ENCODE results near the gene TOMM40. TPM values are rescaled to one million over a fixed set of nuclear protein-coding genes. Genes with fewer than 3 reads are reported as not detected.
A peak's percentile ranks its signal among the peaks of the same experiment; 100 is the strongest.

TOMM40 gene
- total and polyA plus RNA-seq, 4 donors: 27.0 to 34.4 (median 30.6) TPM

DNA sequence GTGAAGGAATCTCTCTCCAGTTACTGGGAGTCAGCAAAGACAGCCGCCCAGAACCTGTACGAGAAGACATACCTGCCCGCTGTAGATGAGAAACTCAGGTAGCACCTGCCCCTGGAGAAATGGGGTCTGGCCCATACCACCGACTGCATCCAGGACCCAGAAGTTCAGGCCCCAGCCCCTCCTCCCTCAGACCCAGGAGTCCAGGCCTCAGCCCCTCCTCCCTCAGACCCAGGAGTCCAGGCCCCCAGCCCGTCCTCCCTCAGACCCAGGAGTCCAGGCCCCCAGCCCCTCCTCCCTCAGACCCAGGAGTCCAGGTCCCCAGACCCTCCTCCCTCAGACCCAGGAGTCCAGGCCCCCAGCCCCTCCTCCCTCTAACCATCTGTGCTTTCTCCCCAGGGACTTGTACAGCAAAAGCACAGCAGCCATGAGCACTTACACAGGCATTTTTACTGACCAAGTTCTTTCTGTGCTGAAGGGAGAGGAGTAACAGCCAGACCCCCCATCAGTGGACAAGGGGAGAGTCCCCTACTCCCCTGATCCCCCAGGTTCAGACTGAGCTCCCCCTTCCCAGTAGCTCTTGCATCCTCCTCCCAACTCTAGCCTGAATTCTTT, 57.8 kb downstream of the TOMM40 start:
- Histone ChIP-seq H3K27me3 (ENCODE audit: control insufficient read depth in 4 of 4, insufficient read depth in 4 of 4, low read length in 3 of 4) (no peaks in the 10 kb centered on the region), H3K9me3 (ENCODE audit: control insufficient read depth in 4 of 4, low read length in 3 of 4) (no peaks in the 10 kb centered on the region), H3K4me1 (ENCODE audit: control insufficient read depth in 4 of 4, insufficient read depth in 4 of 4, low read length in 3 of 4) (peaks cover 0 to 63% (median 42%) of the 10 kb centered on the region in 4 donors), H3K36me3 (ENCODE audit: control insufficient read depth in 4 of 4, insufficient read depth in 3 of 4, low read depth in 1 of 4, low read length in 3 of 4) (no peaks in the 10 kb centered on the region), H3K4me3 (ENCODE audit: low read depth in 1 of 3, low read length in 3 of 3) (no peak overlapping the region), H3K27ac (ENCODE audit: low read depth in 1 of 2, low read length in 2 of 2) (peak overlapping the region; percentile 40 to 55), H3K9ac (ENCODE audit: low read depth in 1 of 2, low read length in 2 of 2) (no peak overlapping the region)
- DNase-seq (ENCODE audit: low spot score): no peak
- TF ChIP-seq, protein P1, sequence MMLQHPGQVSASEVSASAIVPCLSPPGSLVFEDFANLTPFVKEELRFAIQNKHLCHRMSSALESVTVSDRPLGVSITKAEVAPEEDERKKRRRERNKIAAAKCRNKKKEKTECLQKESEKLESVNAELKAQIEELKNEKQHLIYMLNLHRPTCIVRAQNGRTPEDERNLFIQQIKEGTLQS (IDR thresholded peaks at IDR 0.05): no peak
- TF ChIP-seq JUND (IDR thresholded peaks at IDR 0.05): peak in 1 of 2 donors; percentile 43
- WGBS: 63% methylated on average over 5 of the region's 5 CpGs

DNA sequence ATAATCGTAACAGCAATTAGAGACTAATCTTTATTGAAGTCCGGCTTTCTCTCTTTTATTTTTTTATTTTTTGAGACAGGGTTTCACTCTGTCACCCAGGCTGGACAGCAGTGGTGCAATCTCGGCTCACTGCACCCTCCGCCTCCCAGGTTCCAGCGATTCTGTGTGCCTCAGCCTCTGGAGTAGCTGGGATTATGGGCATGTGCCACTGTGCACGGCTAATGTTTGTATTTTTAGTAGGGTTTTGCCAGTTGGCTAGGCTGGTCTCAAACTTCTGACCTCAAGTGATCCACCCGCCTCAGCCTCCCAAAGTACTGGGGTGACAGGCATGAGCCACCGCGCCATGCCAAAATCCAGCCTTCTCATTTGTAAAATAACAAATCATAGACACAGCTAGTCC, 58.5 kb downstream of the TOMM40 start:
- no peak for DNase-seq (ENCODE audit: low spot score)

DNA sequence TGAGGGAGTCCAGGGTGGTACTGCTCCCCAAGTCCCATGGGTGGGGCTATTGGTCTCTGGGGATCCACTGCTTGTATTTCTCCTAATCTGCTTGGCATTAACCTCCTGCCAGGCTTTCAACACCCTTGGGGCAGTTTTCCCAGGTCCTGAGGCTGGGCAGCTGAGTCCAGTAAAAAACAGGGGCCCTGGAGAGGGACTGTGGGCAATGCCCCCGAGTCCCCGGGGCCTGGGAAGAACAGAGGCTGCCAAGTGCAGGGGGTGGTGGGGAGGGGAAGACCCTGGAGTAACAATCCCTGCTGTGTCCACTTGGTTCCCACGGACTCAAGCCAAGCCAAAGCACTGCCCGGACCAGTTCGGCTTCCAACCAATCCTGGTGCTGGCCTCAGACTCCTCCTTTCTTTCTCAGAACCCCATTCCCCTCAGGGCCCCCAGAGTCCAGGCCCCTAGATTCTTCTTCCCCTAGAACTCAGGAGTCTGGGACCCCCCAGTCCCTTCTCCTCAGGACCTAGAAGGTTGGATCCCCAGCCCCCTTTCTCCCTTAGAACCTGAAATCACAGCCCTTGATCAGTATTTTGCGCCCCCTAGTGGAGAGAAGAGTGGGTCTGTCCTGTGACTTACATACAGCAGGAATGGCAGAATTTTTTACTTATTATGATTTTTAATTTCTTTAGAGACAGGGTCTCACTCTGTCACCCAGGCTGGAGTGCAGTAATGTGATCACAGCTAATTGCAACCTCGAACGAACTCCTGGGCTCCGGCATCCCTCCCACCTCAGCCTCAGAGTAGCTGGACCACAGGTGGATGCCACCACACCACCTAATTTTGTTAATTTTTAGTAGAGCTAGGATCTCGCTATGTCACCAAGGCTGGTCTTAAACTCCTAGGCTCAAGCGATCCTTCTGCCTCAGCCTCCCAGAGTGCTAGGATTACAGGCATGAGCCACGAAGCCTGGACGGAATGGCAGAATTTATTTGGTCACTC, 60.4 kb downstream of the TOMM40 start:
- WGBS: 39% methylated on average over 13 of the region's 13 CpGs
- H3K36me3 ChIP-seq (ENCODE audit: control insufficient read depth in 4 of 4, insufficient read depth in 3 of 4, low read depth in 1 of 4, low read length in 3 of 4): no peaks in the 10 kb centered on the region
- TF ChIP-seq RXRA (IDR thresholded peaks at IDR 0.05) (peak; percentile 11 to 55), RAD21 (IDR thresholded peaks at IDR 0.05) (peak; percentile 85 to 86), JUND (IDR thresholded peaks at IDR 0.05) (peak in 1 of 2 donors; percentile 14), FOXA1 (IDR thresholded peaks at IDR 0.05) (no peak), HNF4A (conservative IDR thresholded peaks at IDR 0.05) (peak; percentile 5 to 40), EGR1 (IDR thresholded peaks at IDR 0.05; ENCODE audit: low read depth in 2 of 2) (peak in 1 of 2 donors; percentile 13), YY1 (IDR thresholded peaks at IDR 0.05) (no peak), TAF1 (conservative IDR thresholded peaks at IDR 0.05) (no peak), NR2F2 (IDR thresholded peaks at IDR 0.05) (no peak)
- TF ChIP-seq, protein P2, sequence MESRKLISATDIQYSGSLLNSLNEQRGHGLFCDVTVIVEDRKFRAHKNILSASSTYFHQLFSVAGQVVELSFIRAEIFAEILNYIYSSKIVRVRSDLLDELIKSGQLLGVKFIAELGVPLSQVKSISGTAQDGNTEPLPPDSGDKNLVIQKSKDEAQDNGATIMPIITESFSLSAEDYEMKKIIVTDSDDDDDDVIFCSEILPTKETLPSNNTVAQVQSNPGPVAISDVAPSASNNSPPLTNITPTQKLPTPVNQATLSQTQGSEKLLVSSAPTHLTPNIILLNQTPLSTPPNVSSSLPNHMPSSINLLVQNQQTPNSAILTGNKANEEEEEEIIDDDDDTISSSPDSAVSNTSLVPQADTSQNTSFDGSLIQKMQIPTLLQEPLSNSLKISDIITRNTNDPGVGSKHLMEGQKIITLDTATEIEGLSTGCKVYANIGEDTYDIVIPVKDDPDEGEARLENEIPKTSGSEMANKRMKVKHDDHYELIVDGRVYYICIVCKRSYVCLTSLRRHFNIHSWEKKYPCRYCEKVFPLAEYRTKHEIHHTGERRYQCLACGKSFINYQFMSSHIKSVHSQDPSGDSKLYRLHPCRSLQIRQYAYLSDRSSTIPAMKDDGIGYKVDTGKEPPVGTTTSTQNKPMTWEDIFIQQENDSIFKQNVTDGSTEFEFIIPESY (IDR thresholded peaks at IDR 0.05): peak; percentile 10
- TF ChIP-seq, protein P3, sequence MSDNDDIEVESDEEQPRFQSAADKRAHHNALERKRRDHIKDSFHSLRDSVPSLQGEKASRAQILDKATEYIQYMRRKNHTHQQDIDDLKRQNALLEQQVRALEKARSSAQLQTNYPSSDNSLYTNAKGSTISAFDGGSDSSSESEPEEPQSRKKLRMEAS (IDR thresholded peaks at IDR 0.05): no peak
- TF ChIP-seq, protein P4, sequence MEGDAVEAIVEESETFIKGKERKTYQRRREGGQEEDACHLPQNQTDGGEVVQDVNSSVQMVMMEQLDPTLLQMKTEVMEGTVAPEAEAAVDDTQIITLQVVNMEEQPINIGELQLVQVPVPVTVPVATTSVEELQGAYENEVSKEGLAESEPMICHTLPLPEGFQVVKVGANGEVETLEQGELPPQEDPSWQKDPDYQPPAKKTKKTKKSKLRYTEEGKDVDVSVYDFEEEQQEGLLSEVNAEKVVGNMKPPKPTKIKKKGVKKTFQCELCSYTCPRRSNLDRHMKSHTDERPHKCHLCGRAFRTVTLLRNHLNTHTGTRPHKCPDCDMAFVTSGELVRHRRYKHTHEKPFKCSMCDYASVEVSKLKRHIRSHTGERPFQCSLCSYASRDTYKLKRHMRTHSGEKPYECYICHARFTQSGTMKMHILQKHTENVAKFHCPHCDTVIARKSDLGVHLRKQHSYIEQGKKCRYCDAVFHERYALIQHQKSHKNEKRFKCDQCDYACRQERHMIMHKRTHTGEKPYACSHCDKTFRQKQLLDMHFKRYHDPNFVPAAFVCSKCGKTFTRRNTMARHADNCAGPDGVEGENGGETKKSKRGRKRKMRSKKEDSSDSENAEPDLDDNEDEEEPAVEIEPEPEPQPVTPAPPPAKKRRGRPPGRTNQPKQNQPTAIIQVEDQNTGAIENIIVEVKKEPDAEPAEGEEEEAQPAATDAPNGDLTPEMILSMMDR (IDR thresholded peaks at IDR 0.05; ENCODE audit: low read depth, low read length, missing input control): peak; percentile 82

More for the DNA sequence above, 58.5 kb downstream of the TOMM40 start:
- peaks cover 0 to 63% (median 48%) of the 10 kb centered on the region in 4 donors for H3K4me1 ChIP-seq (ENCODE audit: control insufficient read depth in 4 of 4, insufficient read depth in 4 of 4, low read length in 3 of 4)
- peak overlapping the region; percentile 40 to 55 for H3K27ac ChIP-seq (ENCODE audit: low read depth in 1 of 2, low read length in 2 of 2)
- H3K9me3 ChIP-seq (ENCODE audit: control insufficient read depth in 4 of 4, low read length in 3 of 4): no peaks in the 10 kb centered on the region
- no peak overlapping the region for H3K4me3 ChIP-seq (ENCODE audit: low read depth in 1 of 3, low read length in 3 of 3)
- H3K9ac ChIP-seq (ENCODE audit: low read depth in 1 of 2, low read length in 2 of 2): no peak overlapping the region
- WGBS: 43% methylated on average over 9 of the region's 9 CpGs
- H3K36me3 ChIP-seq (ENCODE audit: control insufficient read depth in 4 of 4, insufficient read depth in 3 of 4, low read depth in 1 of 4, low read length in 3 of 4): no peaks in the 10 kb centered on the region
- no peaks in the 10 kb centered on the region for H3K27me3 ChIP-seq (ENCODE audit: control insufficient read depth in 4 of 4, insufficient read depth in 4 of 4, low read length in 3 of 4)
- no peak for TF ChIP-seq JUND (IDR thresholded peaks at IDR 0.05)
- TF ChIP-seq, protein P3 (IDR thresholded peaks at IDR 0.05): no peak
- TF ChIP-seq, protein P5, sequence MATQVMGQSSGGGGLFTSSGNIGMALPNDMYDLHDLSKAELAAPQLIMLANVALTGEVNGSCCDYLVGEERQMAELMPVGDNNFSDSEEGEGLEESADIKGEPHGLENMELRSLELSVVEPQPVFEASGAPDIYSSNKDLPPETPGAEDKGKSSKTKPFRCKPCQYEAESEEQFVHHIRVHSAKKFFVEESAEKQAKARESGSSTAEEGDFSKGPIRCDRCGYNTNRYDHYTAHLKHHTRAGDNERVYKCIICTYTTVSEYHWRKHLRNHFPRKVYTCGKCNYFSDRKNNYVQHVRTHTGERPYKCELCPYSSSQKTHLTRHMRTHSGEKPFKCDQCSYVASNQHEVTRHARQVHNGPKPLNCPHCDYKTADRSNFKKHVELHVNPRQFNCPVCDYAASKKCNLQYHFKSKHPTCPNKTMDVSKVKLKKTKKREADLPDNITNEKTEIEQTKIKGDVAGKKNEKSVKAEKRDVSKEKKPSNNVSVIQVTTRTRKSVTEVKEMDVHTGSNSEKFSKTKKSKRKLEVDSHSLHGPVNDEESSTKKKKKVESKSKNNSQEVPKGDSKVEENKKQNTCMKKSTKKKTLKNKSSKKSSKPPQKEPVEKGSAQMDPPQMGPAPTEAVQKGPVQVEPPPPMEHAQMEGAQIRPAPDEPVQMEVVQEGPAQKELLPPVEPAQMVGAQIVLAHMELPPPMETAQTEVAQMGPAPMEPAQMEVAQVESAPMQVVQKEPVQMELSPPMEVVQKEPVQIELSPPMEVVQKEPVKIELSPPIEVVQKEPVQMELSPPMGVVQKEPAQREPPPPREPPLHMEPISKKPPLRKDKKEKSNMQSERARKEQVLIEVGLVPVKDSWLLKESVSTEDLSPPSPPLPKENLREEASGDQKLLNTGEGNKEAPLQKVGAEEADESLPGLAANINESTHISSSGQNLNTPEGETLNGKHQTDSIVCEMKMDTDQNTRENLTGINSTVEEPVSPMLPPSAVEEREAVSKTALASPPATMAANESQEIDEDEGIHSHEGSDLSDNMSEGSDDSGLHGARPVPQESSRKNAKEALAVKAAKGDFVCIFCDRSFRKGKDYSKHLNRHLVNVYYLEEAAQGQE (IDR thresholded peaks at IDR 0.05): peak; percentile 43
- TF ChIP-seq FOXA1 (IDR thresholded peaks at IDR 0.05): no peak

More for the DNA sequence above, 60.4 kb downstream of the TOMM40 start:
- no peaks in the 10 kb centered on the region for H3K9me3 ChIP-seq (ENCODE audit: control insufficient read depth in 4 of 4, low read length in 3 of 4)
- H3K4me1 ChIP-seq (ENCODE audit: control insufficient read depth in 4 of 4, insufficient read depth in 4 of 4, low read length in 3 of 4): peaks cover 0 to 69% (median 55%) of the 10 kb centered on the region in 4 donors
- H3K9ac ChIP-seq (ENCODE audit: low read depth in 1 of 2, low read length in 2 of 2): peak overlapping the region in 1 of 2 donors; percentile 60
- H3K27ac ChIP-seq (ENCODE audit: low read depth in 1 of 2, low read length in 2 of 2): peak overlapping the region; percentile 68 to 78
- no peak overlapping the region for H3K4me3 ChIP-seq (ENCODE audit: low read depth in 1 of 3, low read length in 3 of 3)
- H3K27me3 ChIP-seq (ENCODE audit: control insufficient read depth in 4 of 4, insufficient read depth in 4 of 4, low read length in 3 of 4): no peaks in the 10 kb centered on the region
- DNase-seq (ENCODE audit: low spot score): peak; percentile 66
